Measurements from ENCODE around the gene CAMTA1. TPM values are rescaled to one million over a fixed set of nuclear protein-coding genes. Genes with fewer than 3 reads are reported as not detected.

The CAMTA1 gene
- total and polyA plus RNA-seq, 4 donors: 48.1 to 140 (median 52.3) TPM

GRCh38 chr1:7338439-7338838 lies 553.2 kb downstream of the CAMTA1 start:
- H3K9me3 ChIP-seq (ENCODE audit: control insufficient read depth in 4 of 4, insufficient read depth in 3 of 4, low read length in 3 of 4): no peaks in the 10 kb centered on the region
- H3K4me1 ChIP-seq (ENCODE audit: control insufficient read depth in 5 of 5, insufficient read depth in 5 of 5, low read length in 5 of 5): peaks cover 0 to 21% (median 12%) of the 10 kb centered on the region in 5 donors
- no peak for DNase-seq
- no peaks in the 10 kb centered on the region for H3K36me3 ChIP-seq (ENCODE audit: control insufficient read depth in 4 of 4, insufficient read depth in 4 of 4, low read length in 4 of 4)
- no peaks in the 10 kb centered on the region for H3K27me3 ChIP-seq (ENCODE audit: control insufficient read depth in 3 of 3, insufficient read depth in 3 of 3, low read length in 2 of 3)
- ATAC-seq (ENCODE audit: insufficient read depth, low FRiP score): no peak
- TF ChIP-seq CTCF (IDR thresholded peaks at IDR 0.05; ENCODE audit: control extremely low read depth, extremely low read depth): no peak
- no peak overlapping the region for H3K27ac ChIP-seq (ENCODE audit: low read depth in 1 of 2, low read length in 1 of 2)
- no peak overlapping the region for H3K9ac ChIP-seq (ENCODE audit: insufficient read depth in 1 of 2, low read length in 2 of 2)
- WGBS, 2 donors: 96 to 97% methylated on average over 7 of the region's 7 CpGs
- H3K4me3 ChIP-seq: no peak overlapping the region

GRCh38 chr1:7339014-7339413 lies 553.8 kb downstream of the CAMTA1 start:
- H3K27me3 ChIP-seq (ENCODE audit: control insufficient read depth in 3 of 3, insufficient read depth in 3 of 3, low read length in 2 of 3): no peaks in the 10 kb centered on the region
- H3K27ac ChIP-seq (ENCODE audit: low read depth in 1 of 2, low read length in 1 of 2): no peak overlapping the region
- H3K4me1 ChIP-seq (ENCODE audit: control insufficient read depth in 5 of 5, insufficient read depth in 5 of 5, low read length in 5 of 5): peaks cover 0 to 20% (median 9%) of the 10 kb centered on the region in 5 donors
- H3K4me3 ChIP-seq: no peak overlapping the region
- TF ChIP-seq CTCF (IDR thresholded peaks at IDR 0.05; ENCODE audit: control extremely low read depth, extremely low read depth): no peak
- H3K36me3 ChIP-seq (ENCODE audit: control insufficient read depth in 4 of 4, insufficient read depth in 4 of 4, low read length in 4 of 4): no peaks in the 10 kb centered on the region
- no peak for ATAC-seq (ENCODE audit: insufficient read depth, low FRiP score)
- DNase-seq: no peak
- 96% methylated on average over 5 of the region's 5 CpGs for WGBS, 2 donors
- H3K9me3 ChIP-seq (ENCODE audit: control insufficient read depth in 4 of 4, insufficient read depth in 3 of 4, low read length in 3 of 4): no peaks in the 10 kb centered on the region
- no peak overlapping the region for H3K9ac ChIP-seq (ENCODE audit: insufficient read depth in 1 of 2, low read length in 2 of 2)

GRCh38 chr1:7339953-7340352 lies 554.7 kb downstream of the CAMTA1 start:
- no peak for ATAC-seq (ENCODE audit: insufficient read depth, low FRiP score)

More at GRCh38 chr1:7339953-7340352, 554.7 kb downstream of the CAMTA1 start:
- WGBS, 2 donors: 61 to 80% methylated on average over 2 of the region's 2 CpGs
- no peak for TF ChIP-seq CTCF (IDR thresholded peaks at IDR 0.05; ENCODE audit: control extremely low read depth, extremely low read depth)
- H3K36me3 ChIP-seq (ENCODE audit: control insufficient read depth in 4 of 4, insufficient read depth in 4 of 4, low read length in 4 of 4): no peaks in the 10 kb centered on the region
- H3K9me3 ChIP-seq (ENCODE audit: control insufficient read depth in 4 of 4, insufficient read depth in 3 of 4, low read length in 3 of 4): no peaks in the 10 kb centered on the region
- peak in 2 of 3 donors; percentile 50 to 61 for DNase-seq
- no peak overlapping the region for H3K27ac ChIP-seq (ENCODE audit: low read depth in 1 of 2, low read length in 1 of 2)
- H3K27me3 ChIP-seq (ENCODE audit: control insufficient read depth in 3 of 3, insufficient read depth in 3 of 3, low read length in 2 of 3): no peaks in the 10 kb centered on the region
- peaks cover 0 to 11% (median 3%) of the 10 kb centered on the region in 5 donors for H3K4me1 ChIP-seq (ENCODE audit: control insufficient read depth in 5 of 5, insufficient read depth in 5 of 5, low read length in 5 of 5)
- H3K4me3 ChIP-seq: no peak overlapping the region
- H3K9ac ChIP-seq (ENCODE audit: insufficient read depth in 1 of 2, low read length in 2 of 2): no peak overlapping the region

Data from lung (tissue), 12 donors.